Endothelial cell of umbilical vein (primary cell): ENCODE measurements around the gene RPL21. TPM values are rescaled to one million over a fixed set of nuclear protein-coding genes. Genes with fewer than 3 reads are reported as not detected.

Experiments
- BruUV-seq: library from RNA; stranded (reverse); fragments of 400-500 nt; replicated peaks from 2 replicates; lab custom pipeline; 2021; lab: Mats Ljungman, UMichigan
- CTCF ChIA-PET: fragments of 300-600, 350-600 bp; sonication (Branson Sonifier 250); formaldehyde crosslinking; loops from one replicate; lab custom pipeline; 2021; ENCODE audit warnings: antibody characterized with exemption, inconsistent platforms; lab: Charles Lee
- POLR2A ChIA-PET: fragments of 300-600, 350-600 bp; sonication (Branson Sonifier 250); formaldehyde crosslinking; loops from one replicate; lab custom pipeline; 2021; ENCODE audit warnings: antibody characterized with exemption, inconsistent platforms; lab: Charles Lee
- DNase-seq: peaks from one replicate; pipeline ENCODE4 v3.0.0-alpha.2; 2011; ENCODE audit warnings: low read depth, low spot score
- FAIRE-seq: peaks from 2 replicates; lab custom pipeline; 2011; peaks lifted over from hg19 to GRCh38; lab: Jason Lieb, UNC
- H2AFZ ChIP-seq: 2 replicates; pipeline ENCODE4 v1.6.0; 2012; ENCODE audit warnings: low read depth, low read length, control low read depth, inconsistent platforms
- H3K27ac ChIP-seq: 2 replicates; pipeline ENCODE4 v1.5.1; 2011; ENCODE audit warnings: low read depth, mild to moderate bottlenecking, control low read depth, low read length, moderate library complexity; ENCODE audit not compliant: insufficient read depth
- H3K27me3 ChIP-seq, 2 experiments: 2 replicates each; pipeline versions ENCODE4 v1.6.0 to v1.6.1; 2011; ENCODE audit warnings: low read length in 2 of 2, mixed read lengths in 1 of 2; ENCODE audit not compliant: control insufficient read depth in 2 of 2, insufficient read depth in 2 of 2
- H3K36me3 ChIP-seq, 2 experiments: 2 replicates in 1 of 2; 3 replicates in 1 of 2; pipeline ENCODE4 v1.5.1; 2011; ENCODE audit warnings: low read length in 2 of 2, mild to moderate bottlenecking in 1 of 2, moderate library complexity in 1 of 2; ENCODE audit not compliant: control insufficient read depth in 2 of 2, insufficient read depth in 2 of 2; ENCODE audit errors: extremely low read depth in 1 of 2
- H3K4me1 ChIP-seq: 3 replicates; pipeline ENCODE4 v1.5.1; 2011; ENCODE audit warnings: mild to moderate bottlenecking, low read length; ENCODE audit not compliant: control insufficient read depth, insufficient read depth; ENCODE audit errors: extremely low read depth
- H3K4me2 ChIP-seq: 2 replicates; pipeline ENCODE4 v1.6.1; 2011; ENCODE audit warnings: low read length, control low read depth, mixed read lengths; ENCODE audit not compliant: insufficient read depth
- H3K4me3 ChIP-seq, 3 experiments: fragments of 200-600 bp in 1 of 3; sonication (generic), shearing (Covaris generic) in 1 of 3; replicated peaks in 1 of 3; 2 replicates each; pipeline ENCODE4 v1.5.1; 2011 to 2016; ENCODE audit warnings: control low read depth in 3 of 3, low read length in 3 of 3, mild to moderate bottlenecking in 2 of 3, inconsistent platforms in 1 of 3, low read depth in 1 of 3, moderate library complexity in 1 of 3; ENCODE audit not compliant: insufficient read depth in 1 of 3
- H3K79me2 ChIP-seq: 2 replicates; pipeline ENCODE4 v1.6.0; 2012; ENCODE audit warnings: low read length, inconsistent platforms; ENCODE audit not compliant: control insufficient read depth, insufficient read depth
- H3K9ac ChIP-seq: replicated peaks from 2 replicates; pipeline ENCODE3; 2011; ENCODE audit warnings: low read length, control low read depth; ENCODE audit not compliant: insufficient read depth; ENCODE audit errors: extremely low read depth
- H3K9me1 ChIP-seq: replicated peaks from 3 replicates; pipeline ENCODE4 v1.6.0; 2011; ENCODE audit warnings: mild to moderate bottlenecking, low read length; ENCODE audit not compliant: control insufficient read depth, insufficient read depth; ENCODE audit errors: extremely low read depth
- H3K9me3 ChIP-seq: replicated peaks from 2 replicates; pipeline ENCODE4 v1.5.1; 2012; ENCODE audit warnings: low read length, inconsistent platforms; ENCODE audit not compliant: control insufficient read depth, insufficient read depth
- H4K20me1 ChIP-seq: replicated peaks from 2 replicates; pipeline ENCODE3; 2011; ENCODE audit warnings: mild to moderate bottlenecking, low read length; ENCODE audit not compliant: control insufficient read depth, insufficient read depth; ENCODE audit errors: extremely low read depth
- EZH2 ChIP-seq: IDR thresholded peaks from 2 replicates; pipeline ENCODE4 v1.6.1; 2012; ENCODE audit warnings: borderline replicate concordance, low read depth, mild to moderate bottlenecking, moderate library complexity, low read length, inconsistent platforms; ENCODE audit not compliant: severe bottlenecking
- FOS ChIP-seq: IDR thresholded peaks from 2 replicates; pipeline ENCODE4 v1.6.1; 2011; ENCODE audit warnings: mild to moderate bottlenecking, low read length, moderate library complexity, borderline replicate concordance; ENCODE audit not compliant: insufficient read depth
- JUN ChIP-seq: IDR thresholded peaks from 2 replicates; pipeline ENCODE4 v1.6.1; 2011; ENCODE audit warnings: borderline replicate concordance, low read depth; ENCODE audit not compliant: insufficient read length, insufficient read depth
- dilution Hi-C: fragments of 300-500 bp; cut with MboI; formaldehyde crosslinking; loops from one replicate; pipeline ENCODE4 v1.15.0; 2019; ENCODE audit warnings: low sequenced_read_pairs; ENCODE audit not compliant: extremely low pct_ligation_motif_present
- intact Hi-C: fragments of 100-400 bp; cut with micrococcal nuclease; formaldehyde crosslinking; loops from one replicate; pipeline ENCODE4 v1.10.0; 2022
- polyA plus RNA-seq, 4 experiments: library from polyadenylated mRNA; depleted of rRNA in 3 of 4; stranded (reverse) in 3 of 4; unstranded in 1 of 4; fragments of >200 nt; gene quantifications; 2 replicates each; pipeline versions ENCODE4 v1.2.1 to v1.2.3, GENCODE V29; 2011 to 2012; ENCODE audit warnings: missing spikeins in 1 of 4
- total RNA-seq: library from RNA; stranded (reverse); gene quantifications from 2 replicates; pipeline ENCODE4 v1.2.3, GENCODE V29; 2021
- TF ChIP-seq, protein P1 (sequence below), 2 donors: IDR thresholded peaks; 1 replicate in 1 of 2; 2 replicates in 1 of 2; pipeline ENCODE4 v1.5.1; 2011; ENCODE audit warnings: low read length in 2 of 2, mild to moderate bottlenecking in 2 of 2, moderate library complexity in 2 of 2, control low read depth in 1 of 2, inconsistent platforms in 1 of 2, low read depth in 1 of 2; ENCODE audit not compliant: insufficient read depth in 1 of 2; ENCODE audit errors: extremely low read depth in 1 of 2

Gene RPL21
- total and polyA plus RNA-seq, 2 donors (not counting 3 experiments of a cell fraction or from before 2014, with no cell fraction given), result 585 to 871 TPM

- BruUV-seq, result no TSS peak
- no peaks in the 10 kb centered on the region for H3K36me3 ChIP-seq
- dilution Hi-C loops (no loop called here), intact Hi-C loops (loop anchor here (1.0 to 5.0 kb wide), 3 partner anchors 75 to 337 kb away; no protein-coding TSS in a partner anchor)
- no peak for FAIRE-seq
- H3K9me1 ChIP-seq, result no peaks in the 10 kb centered on the region
- POLR2A ChIA-PET, result no interaction called here
- H3K4me2 ChIP-seq, result no peak overlapping the region
- H3K4me3 ChIP-seq, result no peak overlapping the region
- no peak overlapping the region for H3K27ac ChIP-seq
- no peak overlapping the region for H2AFZ ChIP-seq
- no peaks in the 10 kb centered on the region for H3K79me2 ChIP-seq
- H3K27me3 ChIP-seq, result peaks cover 2 to 3% of the 10 kb centered on the region in 2 experiments
- no peak overlapping the region for H3K9ac ChIP-seq
- no peak for TF ChIP-seq FOS
- TF ChIP-seq, protein P1, sequence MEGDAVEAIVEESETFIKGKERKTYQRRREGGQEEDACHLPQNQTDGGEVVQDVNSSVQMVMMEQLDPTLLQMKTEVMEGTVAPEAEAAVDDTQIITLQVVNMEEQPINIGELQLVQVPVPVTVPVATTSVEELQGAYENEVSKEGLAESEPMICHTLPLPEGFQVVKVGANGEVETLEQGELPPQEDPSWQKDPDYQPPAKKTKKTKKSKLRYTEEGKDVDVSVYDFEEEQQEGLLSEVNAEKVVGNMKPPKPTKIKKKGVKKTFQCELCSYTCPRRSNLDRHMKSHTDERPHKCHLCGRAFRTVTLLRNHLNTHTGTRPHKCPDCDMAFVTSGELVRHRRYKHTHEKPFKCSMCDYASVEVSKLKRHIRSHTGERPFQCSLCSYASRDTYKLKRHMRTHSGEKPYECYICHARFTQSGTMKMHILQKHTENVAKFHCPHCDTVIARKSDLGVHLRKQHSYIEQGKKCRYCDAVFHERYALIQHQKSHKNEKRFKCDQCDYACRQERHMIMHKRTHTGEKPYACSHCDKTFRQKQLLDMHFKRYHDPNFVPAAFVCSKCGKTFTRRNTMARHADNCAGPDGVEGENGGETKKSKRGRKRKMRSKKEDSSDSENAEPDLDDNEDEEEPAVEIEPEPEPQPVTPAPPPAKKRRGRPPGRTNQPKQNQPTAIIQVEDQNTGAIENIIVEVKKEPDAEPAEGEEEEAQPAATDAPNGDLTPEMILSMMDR (IDR thresholded peaks at IDR 0.05; ENCODE audit: extremely low read depth in 1 of 2, insufficient read depth in 1 of 2, low read depth in 1 of 2, low read length in 2 of 2), result peak; percentile 39 to 43
- no peaks in the 10 kb centered on the region for H3K4me1 ChIP-seq
- no peaks in the 10 kb centered on the region for H4K20me1 ChIP-seq
- H3K9me3 ChIP-seq, result no peaks in the 10 kb centered on the region
- CTCF ChIA-PET, result interaction anchor here (0.6 to 8.1 kb wide), 14 partner anchors 9 to 352 kb away, joined by 3 to 98 read pairs (median 4); partner anchors contain the start of gene RASL11A
- peak; percentile 26 for DNase-seq
These were observed 32.6 kb downstream of the RPL21 start for GRCh38 chr13:27283906-27284493.

DNA sequence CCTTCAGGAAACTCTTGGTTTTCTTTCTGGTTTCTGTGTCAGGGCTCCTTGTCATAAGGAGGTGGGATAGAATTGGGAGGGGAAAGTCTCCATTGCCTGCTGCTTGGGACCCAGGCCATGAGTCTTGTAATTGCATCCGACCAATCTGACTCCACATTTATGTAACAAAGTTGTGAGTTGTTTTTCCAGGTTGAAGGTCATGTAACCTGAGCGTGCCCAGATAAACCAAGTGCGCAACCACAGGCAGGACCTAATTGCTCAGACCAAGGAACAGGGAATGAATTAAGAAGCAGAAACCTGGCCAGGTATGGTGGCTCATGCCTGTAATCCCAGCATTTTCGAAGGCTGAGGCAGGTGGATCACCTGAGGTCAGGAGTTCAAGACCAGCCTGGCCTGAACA, 37.0 kb downstream of the RPL21 start:
- Histone ChIP-seq H3K36me3 (no peaks in the 10 kb centered on the region), H3K9ac (no peak overlapping the region), H4K20me1 (no peaks in the 10 kb centered on the region), H3K4me2 (no peak overlapping the region), H3K79me2 (no peaks in the 10 kb centered on the region), H3K4me1 (no peaks in the 10 kb centered on the region), H3K9me1 (no peaks in the 10 kb centered on the region), H3K27ac (no peak overlapping the region), H3K27me3 (peaks cover 0 to 3% of the 10 kb centered on the region in 2 experiments), H3K9me3 (no peaks in the 10 kb centered on the region), H3K4me3 (no peak overlapping the region), H2AFZ (no peak overlapping the region)
- dilution Hi-C loops, result no loop called here
- no TSS peak for BruUV-seq
- TF ChIP-seq EZH2 (no peak), JUN (no peak), FOS (no peak)
- ChIA-PET CTCF (no interaction called here), POLR2A (no interaction called here)
- intact Hi-C loops, result no loop called here
- DNase-seq (no peak), FAIRE-seq (no peak)
